ENCODE measurements around the gene JPT2. TPM values are rescaled to one million over a fixed set of nuclear protein-coding genes. Genes with fewer than 3 reads are reported as not detected.

JPT2 gene
- total and polyA plus RNA-seq, 8 donors: 13.4 to 118 (median 37.1) TPM

- no peaks in the 10 kb centered on the region for H3K9me3 ChIP-seq
- H3K36me3 ChIP-seq: peaks cover 7 to 23% (median 22%) of the 10 kb centered on the region in 4 donors
- 91 to 94% (median 94%) methylated on average over 9 of the region's 9 CpGs for whole genome bisulfite sequencing, 5 donors
- H3K27me3 ChIP-seq: no peaks in the 10 kb centered on the region
- intact Hi-C loops (cut with DNase I; ENCODE audit: low total_unique reads): no loop called here
- peaks cover 27 to 54% (median 37%) of the 10 kb centered on the region in 4 donors for H3K4me1 ChIP-seq
- no peak for DNase-seq
- TF ChIP-seq EP300 (IDR thresholded peaks at IDR 0.05): no peak
- no peak for TF ChIP-seq POLR2A (IDR thresholded peaks at IDR 0.05)
- TF ChIP-seq POLR2AphosphoS5 (IDR thresholded peaks at IDR 0.05): no peak
- TF ChIP-seq, protein P1, sequence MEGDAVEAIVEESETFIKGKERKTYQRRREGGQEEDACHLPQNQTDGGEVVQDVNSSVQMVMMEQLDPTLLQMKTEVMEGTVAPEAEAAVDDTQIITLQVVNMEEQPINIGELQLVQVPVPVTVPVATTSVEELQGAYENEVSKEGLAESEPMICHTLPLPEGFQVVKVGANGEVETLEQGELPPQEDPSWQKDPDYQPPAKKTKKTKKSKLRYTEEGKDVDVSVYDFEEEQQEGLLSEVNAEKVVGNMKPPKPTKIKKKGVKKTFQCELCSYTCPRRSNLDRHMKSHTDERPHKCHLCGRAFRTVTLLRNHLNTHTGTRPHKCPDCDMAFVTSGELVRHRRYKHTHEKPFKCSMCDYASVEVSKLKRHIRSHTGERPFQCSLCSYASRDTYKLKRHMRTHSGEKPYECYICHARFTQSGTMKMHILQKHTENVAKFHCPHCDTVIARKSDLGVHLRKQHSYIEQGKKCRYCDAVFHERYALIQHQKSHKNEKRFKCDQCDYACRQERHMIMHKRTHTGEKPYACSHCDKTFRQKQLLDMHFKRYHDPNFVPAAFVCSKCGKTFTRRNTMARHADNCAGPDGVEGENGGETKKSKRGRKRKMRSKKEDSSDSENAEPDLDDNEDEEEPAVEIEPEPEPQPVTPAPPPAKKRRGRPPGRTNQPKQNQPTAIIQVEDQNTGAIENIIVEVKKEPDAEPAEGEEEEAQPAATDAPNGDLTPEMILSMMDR (IDR thresholded peaks at IDR 0.05): no peak
- peak overlapping the region in 4 of 5 donors; percentile 44 to 86 (median 77) for H3K27ac ChIP-seq
- no peak overlapping the region for H3K4me3 ChIP-seq
Observed at GRCh38 chr16:1721372-1721771, 43.3 kb downstream of the JPT2 start.

GRCh38 chr16:1723450-1724147 lies 45.5 kb downstream of the JPT2 start:
- H3K4me3 ChIP-seq: no peak overlapping the region
- 43 to 50% (median 44%) methylated on average over 6 of the region's 6 CpGs for WGBS, 5 donors
- peaks cover 27 to 54% (median 37%) of the 10 kb centered on the region in 4 donors for H3K4me1 ChIP-seq
- H3K27ac ChIP-seq: peak overlapping the region in 4 of 5 donors; percentile 67 to 86 (median 77)
- peak; percentile 47 to 66 for DNase-seq
- H3K9me3 ChIP-seq: no peaks in the 10 kb centered on the region
- TF ChIP-seq, protein P1 (IDR thresholded peaks at IDR 0.05): peak in 5 of 7 experiments; percentile 56 to 86 (median 80)
- TF ChIP-seq POLR2A (IDR thresholded peaks at IDR 0.05): no peak
- no peaks in the 10 kb centered on the region for H3K27me3 ChIP-seq
- peaks cover 23 to 46% (median 45%) of the 10 kb centered on the region in 4 donors for H3K36me3 ChIP-seq
- intact Hi-C loops (cut with DNase I; ENCODE audit: low total_unique reads): no loop called here

DNA sequence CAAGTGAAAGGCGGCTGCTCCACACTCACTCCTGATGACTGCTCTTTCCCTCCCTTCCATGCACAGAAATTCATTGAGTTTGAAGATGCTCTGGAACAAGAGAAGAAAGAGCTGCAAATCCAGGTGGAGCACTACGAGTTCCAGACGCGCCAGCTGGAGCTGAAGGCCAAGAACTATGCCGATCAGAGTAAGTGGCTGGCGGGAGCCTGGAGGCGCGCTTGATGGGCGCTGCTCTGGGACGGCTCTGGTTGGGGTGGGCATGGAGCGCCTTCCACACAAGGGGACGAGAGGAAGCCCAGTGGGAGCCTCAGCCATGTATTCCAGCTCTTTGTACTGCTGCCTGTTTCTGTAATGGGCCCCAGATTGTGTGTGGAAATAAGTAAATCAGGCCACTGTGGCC lies 46.4 kb downstream of the JPT2 start:
- H3K9me3 ChIP-seq: no peaks in the 10 kb centered on the region
- DNase-seq: no peak
- intact Hi-C loops (cut with DNase I; ENCODE audit: low total_unique reads): no loop called here
- H3K4me3 ChIP-seq: no peak overlapping the region
- H3K36me3 ChIP-seq: peaks cover 31 to 54% (median 53%) of the 10 kb centered on the region in 4 donors
- no peaks in the 10 kb centered on the region for H3K27me3 ChIP-seq
- 90 to 97% (median 93%) methylated on average over 12 of the region's 12 CpGs for WGBS, 5 donors
- TF ChIP-seq EP300 (IDR thresholded peaks at IDR 0.05) (no peak), POLR2AphosphoS5 (IDR thresholded peaks at IDR 0.05) (no peak), POLR2A (IDR thresholded peaks at IDR 0.05) (no peak)
- TF ChIP-seq, protein P1 (IDR thresholded peaks at IDR 0.05): no peak
- H3K27ac ChIP-seq: no peak overlapping the region
- peaks cover 27 to 48% (median 35%) of the 10 kb centered on the region in 4 donors for H3K4me1 ChIP-seq

GRCh38 chr16:1726661-1727502 lies 48.8 kb downstream of the JPT2 start:
- Histone ChIP-seq H3K36me3 (peaks cover 36 to 78% (median 77%) of the 10 kb centered on the region in 4 donors), H3K27ac (no peak overlapping the region), H3K4me3 (no peak overlapping the region), H3K27me3 (no peaks in the 10 kb centered on the region), H3K9me3 (no peaks in the 10 kb centered on the region), H3K4me1 (peaks cover 18 to 24% (median 21%) of the 10 kb centered on the region in 4 donors)
- intact Hi-C loops (cut with DNase I; ENCODE audit: low total_unique reads): no loop called here
- no peak for TF ChIP-seq POLR2A (IDR thresholded peaks at IDR 0.05)
- TF ChIP-seq, protein P1 (IDR thresholded peaks at IDR 0.05): no peak
- TF ChIP-seq POLR2AphosphoS5 (IDR thresholded peaks at IDR 0.05): no peak
- TF ChIP-seq EP300 (IDR thresholded peaks at IDR 0.05): no peak
- 94 to 96% (median 95%) methylated on average over 29 to 32 of the region's 32 CpGs for WGBS, 5 donors
- DNase-seq: no peak
